Pulmonary artery endothelial cell (primary cell): Measurements from ENCODE around the gene TUNAR. TPM values are rescaled to one million over a fixed set of nuclear protein-coding genes. Genes with fewer than 3 reads are reported as not detected.

ENCODE experiments used
- DNase-seq: peaks from one replicate; pipeline ENCODE4 v3.0.0-alpha.2; 2011; ENCODE audit warnings: low read depth, low spot score
- total RNA-seq: library from RNA; depleted of rRNA; stranded (reverse); fragments of >200 nt; gene quantifications from 2 replicates; pipeline ENCODE4 v1.2.3, GENCODE V29; 2014

The TUNAR gene
- total RNA-seq = not detected in 2 replicates

- no peak for DNase-seq
Measured at GRCh38 chr14:95876761-95877538, at the start of gene TUNAR. Gene TUNAR, plus strand, starts transcription at chr14:95876832.

GRCh38 chr14:95828649-95829265 lies 47.9 kb upstream of the TUNAR start:
- no peak for DNase-seq

GRCh38 chr14:95829321-95829720 lies 47.3 kb upstream of the TUNAR start:
- no peak for DNase-seq

GRCh38 chr14:95830386-95830785 lies 46.2 kb upstream of the TUNAR start:
- DNase-seq = no peak

GRCh38 chr14:95831041-95831440 lies 45.6 kb upstream of the TUNAR start:
- DNase-seq = no peak

GRCh38 chr14:95831468-95831867 lies 45.2 kb upstream of the TUNAR start:
- no peak for DNase-seq

- no peak for DNase-seq
Measured at GRCh38 chr14:95832012-95832411, 44.6 kb upstream of the TUNAR start.

GRCh38 chr14:95833429-95833828 lies 43.2 kb upstream of the TUNAR start:
- no peak for DNase-seq

- DNase-seq = no peak
Measured at GRCh38 chr14:95834496-95834895, 42.1 kb upstream of the TUNAR start.

- DNase-seq = no peak
Measured at GRCh38 chr14:95835121-95835730, 41.4 kb upstream of the TUNAR start.

- no peak for DNase-seq
Measured at GRCh38 chr14:95838862-95839261, 37.8 kb upstream of the TUNAR start.

GRCh38 chr14:95840094-95840700 lies 36.4 kb upstream of the TUNAR start:
- DNase-seq = no peak

GRCh38 chr14:95841668-95842067 lies 35.0 kb upstream of the TUNAR start:
- DNase-seq = no peak

- no peak for DNase-seq
Measured at GRCh38 chr14:95849761-95850160, 26.9 kb upstream of the TUNAR start.

- no peak for DNase-seq
Measured at GRCh38 chr14:95850429-95850828, 26.2 kb upstream of the TUNAR start.

- no peak for DNase-seq
Measured at GRCh38 chr14:95855606-95856005, 21.0 kb upstream of the TUNAR start.

- no peak for DNase-seq
Measured at GRCh38 chr14:95857275-95857674, 19.4 kb upstream of the TUNAR start.

GRCh38 chr14:95858893-95859292 lies 17.7 kb upstream of the TUNAR start:
- DNase-seq = no peak

- no peak for DNase-seq
Measured at GRCh38 chr14:95862243-95862642, 14.4 kb upstream of the TUNAR start.

- no peak for DNase-seq
Measured at GRCh38 chr14:95863295-95863694, 13.3 kb upstream of the TUNAR start.

- no peak for DNase-seq
Measured at GRCh38 chr14:95869776-95870175, 6.9 kb upstream of the TUNAR start.

- DNase-seq = no peak
Measured at GRCh38 chr14:95870772-95871171, 5.9 kb upstream of the TUNAR start.
